B cell (primary cell): Measurements from ENCODE around the gene DACT3. TPM values are rescaled to one million over a fixed set of nuclear protein-coding genes. Genes with fewer than 3 reads are reported as not detected.
A peak's percentile ranks its signal among the peaks of the same experiment; 100 is the strongest.
"Not testable (repeated sequence)": the region's sequence is repeated elsewhere in the genome, so short reads cannot be mapped to it uniquely, and the experiment has no call there.

Source experiments
- ATAC-seq: fragments of 200-7000 bp; cut with Tn5 transposase; one replicate; pipeline ENCODE4 v1.10.0; 2021; ENCODE audit warnings: low read depth, mild to moderate bottlenecking, moderate number of reproducible peaks, moderate library complexity
- CTCF ChIA-PET: fragments of 350-600 bp; sonication (Branson Sonifier 250); formaldehyde crosslinking; loops from one replicate; lab custom pipeline; 2021; ENCODE audit warnings: antibody characterized with exemption, inconsistent platforms; lab: Charles Lee
- POLR2A ChIA-PET: fragments of 350-600 bp; sonication (Branson Sonifier 250); formaldehyde crosslinking; loops from one replicate; lab custom pipeline; 2021; ENCODE audit warnings: antibody characterized with exemption; lab: Charles Lee
- DNase-seq: peaks from one replicate; pipeline ENCODE4 v3.0.0; 2013
- H2AFZ ChIP-seq: 2 replicates; pipeline ENCODE4 v1.6.1; 2012; ENCODE audit warnings: mild to moderate bottlenecking, low read depth, low read length; ENCODE audit not compliant: insufficient read depth, poor library complexity, severe bottlenecking
- H3K27ac ChIP-seq, 2 donors: 1 replicate in 1 of 2; 2 replicates in 1 of 2; pipeline ENCODE4 v1.5.1; 2012 to 2013; ENCODE audit warnings: low read length in 2 of 2, mild to moderate bottlenecking in 2 of 2, moderate library complexity in 1 of 2
- H3K27me3 ChIP-seq, 4 experiments: fragments of 200-600 bp in 1 of 4; sonication (generic) in 1 of 4; replicated peaks in 1 of 4; 1 replicate in 2 of 4; 2 replicates in 2 of 4; pipeline versions ENCODE4 v1.6.1 to v1.7.0; 2013 to 2016; ENCODE audit warnings: low read length in 3 of 4, mild to moderate bottlenecking in 2 of 4, mixed read lengths in 1 of 4, moderate library complexity in 1 of 4; ENCODE audit not compliant: insufficient read depth in 4 of 4, control insufficient read depth in 3 of 4; ENCODE audit errors: control extremely low read depth in 1 of 4
- H3K36me3 ChIP-seq, 2 experiments: replicated peaks in 1 of 2; 1 replicate in 1 of 2; 2 replicates in 1 of 2; pipeline versions ENCODE4 v1.6.1 to v1.7.1; 2013; ENCODE audit warnings: low read length in 1 of 2; ENCODE audit not compliant: insufficient read depth in 2 of 2, control insufficient read depth in 1 of 2; ENCODE audit errors: control extremely low read depth in 1 of 2, extremely low read depth in 1 of 2
- H3K4me1 ChIP-seq, 2 donors: fragments of 200-600 bp in 1 of 2; sonication (generic) in 1 of 2; 1 replicate in 1 of 2; 2 replicates in 1 of 2; pipeline versions ENCODE4 v1.5.1 to v1.6.1; 2013 to 2017; ENCODE audit warnings: low read length in 2 of 2; ENCODE audit not compliant: control insufficient read depth in 2 of 2, insufficient read depth in 2 of 2
- H3K4me2 ChIP-seq: replicated peaks from 2 replicates; pipeline ENCODE3; 2012; ENCODE audit warnings: mild to moderate bottlenecking, low read depth, low read length; ENCODE audit not compliant: poor library complexity, severe bottlenecking
- H3K4me3 ChIP-seq, 5 experiments: fragments of 200-600 bp in 1 of 5; sonication (generic) in 1 of 5; 1 replicate in 3 of 5; 2 replicates in 2 of 5; pipeline versions ENCODE4 v1.5.1 to v1.7.0; 2011 to 2016; ENCODE audit warnings: low read length in 4 of 5, mild to moderate bottlenecking in 4 of 5, low read depth in 2 of 5, control low read depth in 1 of 5, moderate library complexity in 1 of 5; ENCODE audit not compliant: insufficient read depth in 1 of 5; ENCODE audit errors: control extremely low read depth in 1 of 5, extremely low read depth in 1 of 5
- H3K79me2 ChIP-seq: fragments of 200-600 bp; sonication (generic); one replicate; pipeline ENCODE4 v1.6.0; 2016; ENCODE audit warnings: low read length; ENCODE audit not compliant: control insufficient read depth, insufficient read depth
- H3K9ac ChIP-seq: fragments of 200-600 bp; sonication (generic); 2 replicates; pipeline ENCODE4 v1.6.1; 2017; ENCODE audit warnings: mild to moderate bottlenecking, low read length, moderate library complexity
- H3K9me3 ChIP-seq, 3 donors: one replicate each; pipeline versions ENCODE4 v1.6.1 to v1.7.1; 2013; ENCODE audit warnings: low read length in 2 of 3; ENCODE audit not compliant: control insufficient read depth in 2 of 3, insufficient read depth in 1 of 3; ENCODE audit errors: control extremely low read depth in 1 of 3
- H4K20me1 ChIP-seq: 2 replicates; pipeline ENCODE4 v1.6.0; 2012; ENCODE audit warnings: mild to moderate bottlenecking, low read length; ENCODE audit not compliant: insufficient read depth, control insufficient read depth, poor library complexity, severe bottlenecking
- H3K27ac Mint-ChIP-seq: one replicate; pipeline ENCODE4 v1.8.0; 2021; ENCODE audit warnings: mixed read lengths
- H3K27me3 Mint-ChIP-seq: one replicate; pipeline ENCODE4 v1.8.0; 2021; ENCODE audit warnings: mixed read lengths
- H3K4me1 Mint-ChIP-seq: one replicate; pipeline ENCODE4 v1.8.0; 2021; ENCODE audit warnings: mixed read lengths
- H3K4me3 Mint-ChIP-seq: one replicate; pipeline ENCODE4 v1.8.0; 2021; ENCODE audit warnings: mixed read lengths
- H3K9me3 Mint-ChIP-seq: one replicate; pipeline ENCODE4 v1.8.0; 2022; ENCODE audit warnings: mixed read lengths; ENCODE audit not compliant: insufficient read depth
- EZH2 ChIP-seq: IDR thresholded peaks from 2 replicates; pipeline ENCODE4 v1.6.1; 2012; ENCODE audit warnings: borderline replicate concordance, low read depth, mild to moderate bottlenecking, moderate library complexity, low read length; ENCODE audit not compliant: insufficient read depth, poor library complexity, severe bottlenecking
- WGBS: methylation state at CpG from one replicate; pipeline ENCODE4 v1.1.5; 2013; ENCODE audit warnings: missing lambda C conversion rate; ENCODE audit not compliant: insufficient coverage; 5-methylcytosine and 5-hydroxymethylcytosine counted together
- intact Hi-C: fragments of 100-400 bp; cut with micrococcal nuclease; formaldehyde crosslinking; loops from one replicate; pipeline ENCODE4 v1.10.0; 2022
- polyA plus RNA-seq: library from polyadenylated mRNA; depleted of rRNA; stranded (reverse); fragments of >200 nt; gene quantifications from 2 replicates; pipeline ENCODE4 v1.2.3, GENCODE V29; 2012
- total RNA-seq, 2 donors: library from RNA; stranded (reverse); fragments of 120-200 nt in 1 of 2; gene quantifications; 1 replicate in 1 of 2; 2 replicates in 1 of 2; pipeline versions ENCODE4 v1.2.3 to v1.2.4, GENCODE V29; 2013 to 2022
- TF ChIP-seq, protein P1 (sequence below): fragments of 200-600 bp; IDR thresholded peaks from one replicate; pipeline ENCODE4 v1.8.0; 2022; ENCODE audit warnings: antibody characterized with exemption, mild to moderate bottlenecking

The DACT3 gene
- total and polyA plus RNA-seq, 2 donors (not counting 1 experiment from before 2014, with no cell fraction given), result 0.03 to 0.15 TPM

DNA sequence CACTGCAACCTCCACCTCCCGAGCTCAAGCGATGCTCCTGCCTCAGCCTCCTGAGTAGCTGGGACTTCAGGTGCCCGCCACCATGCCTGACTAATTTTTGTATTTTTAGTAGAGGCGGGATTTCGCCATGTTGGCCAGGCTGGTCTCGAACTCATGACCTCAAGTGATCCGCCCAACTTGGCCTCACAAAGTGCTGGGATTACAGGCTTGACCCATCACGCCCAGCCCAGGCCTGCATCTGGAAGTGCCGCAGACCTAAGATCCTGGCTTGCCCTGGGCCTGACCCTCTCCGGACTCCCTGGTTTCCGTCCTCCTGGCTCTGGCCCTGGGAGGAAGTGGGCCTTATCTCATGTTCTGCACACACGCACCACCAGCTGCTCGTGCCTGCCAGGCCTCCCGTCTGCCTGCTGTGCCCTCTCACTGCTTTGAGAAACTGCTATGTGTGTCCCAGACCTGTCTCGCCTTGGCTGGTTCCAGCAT lies 31.4 kb downstream of the DACT3 start:
- 79% methylated on average over 13 of the region's 15 CpGs for WGBS

DNA sequence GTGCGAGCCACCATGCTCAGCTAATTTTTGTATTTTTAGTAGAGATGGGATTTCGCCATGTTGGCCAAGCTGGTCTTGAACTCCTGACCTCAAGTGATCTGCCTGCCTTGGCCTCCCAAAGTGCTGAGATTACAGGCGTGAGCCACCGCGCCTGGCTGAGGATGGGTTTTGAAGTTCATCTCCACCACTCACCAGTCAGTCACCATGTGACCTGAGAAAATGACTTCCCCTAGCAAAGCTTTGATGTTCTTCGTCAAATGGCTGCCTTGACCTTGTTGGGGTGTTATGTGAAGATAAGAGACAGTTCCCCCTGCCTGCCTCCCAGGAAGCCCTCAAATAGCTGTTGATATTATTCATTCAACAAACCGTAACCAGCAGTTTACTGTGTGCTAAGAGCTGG lies 32.0 kb downstream of the DACT3 start:
- CTCF ChIA-PET, result interaction anchor here (0.8 to 2.9 kb wide), 2 partner anchors 15 to 32 kb away, joined by 4 to 13 read pairs; partner anchors contain the start of gene DACT3
- H4K20me1 ChIP-seq, H3K27me3 Mint-ChIP-seq, intact Hi-C loops, H3K9me3 Mint-ChIP-seq, DNase-seq, H3K9ac ChIP-seq, H3K27ac Mint-ChIP-seq, H3K4me3 ChIP-seq, H2AFZ ChIP-seq, H3K9me3 ChIP-seq, H3K4me3 Mint-ChIP-seq, H3K4me2 ChIP-seq, H3K79me2 ChIP-seq, H3K27ac ChIP-seq, H3K36me3 ChIP-seq, ATAC-seq: not testable (repeated sequence)
- WGBS, result no CpG with 5 or more reads among the region's 7 CpGs
- POLR2A ChIA-PET, result interaction anchor here (0.9 kb wide), 1 partner anchor 10 kb away, joined by 3 read pairs; no protein-coding TSS in a partner anchor
- peaks cover 0 to 10% (median 2%) of the 10 kb centered on the region in 4 experiments for H3K27me3 ChIP-seq
- peaks cover 42% of the 10 kb centered on the region for H3K4me1 Mint-ChIP-seq
- H3K4me1 ChIP-seq, result peaks cover 27 to 34% of the 10 kb centered on the region in 2 donors

More for the DNA sequence above, 31.4 kb downstream of the DACT3 start:
- Histone ChIP-seq H4K20me1 (no peaks in the 10 kb centered on the region), H3K36me3 (no peaks in the 10 kb centered on the region), H3K79me2 (no peaks in the 10 kb centered on the region), H3K9ac (no peak overlapping the region), H2AFZ (no peak overlapping the region), H3K4me3 (no peak overlapping the region), H3K9me3 (peaks cover 0 to 5% (median 0%) of the 10 kb centered on the region in 3 donors), H3K4me2 (no peak overlapping the region), H3K27ac (no peak overlapping the region), H3K4me1 (peaks cover 24 to 33% of the 10 kb centered on the region in 2 donors), H3K27me3 (peaks cover 0 to 10% (median 2%) of the 10 kb centered on the region in 4 experiments)
- ATAC-seq, result no peak
- H3K9me3 Mint-ChIP-seq, result no peaks in the 10 kb centered on the region
- H3K27me3 Mint-ChIP-seq, result peaks cover 7% of the 10 kb centered on the region
- POLR2A ChIA-PET, result interaction anchor here (0.9 to 1.1 kb wide), 2 partner anchors 10 to 11 kb away, joined by 3 read pairs; no protein-coding TSS in a partner anchor
- intact Hi-C loops, result no loop called here
- CTCF ChIA-PET, result interaction anchor here (0.8 to 2.9 kb wide), 2 partner anchors 15 to 32 kb away, joined by 4 to 13 read pairs; partner anchors contain the start of gene DACT3
- no peak overlapping the region for H3K27ac Mint-ChIP-seq
- peak; percentile 34 for DNase-seq
- TF ChIP-seq, protein P1, sequence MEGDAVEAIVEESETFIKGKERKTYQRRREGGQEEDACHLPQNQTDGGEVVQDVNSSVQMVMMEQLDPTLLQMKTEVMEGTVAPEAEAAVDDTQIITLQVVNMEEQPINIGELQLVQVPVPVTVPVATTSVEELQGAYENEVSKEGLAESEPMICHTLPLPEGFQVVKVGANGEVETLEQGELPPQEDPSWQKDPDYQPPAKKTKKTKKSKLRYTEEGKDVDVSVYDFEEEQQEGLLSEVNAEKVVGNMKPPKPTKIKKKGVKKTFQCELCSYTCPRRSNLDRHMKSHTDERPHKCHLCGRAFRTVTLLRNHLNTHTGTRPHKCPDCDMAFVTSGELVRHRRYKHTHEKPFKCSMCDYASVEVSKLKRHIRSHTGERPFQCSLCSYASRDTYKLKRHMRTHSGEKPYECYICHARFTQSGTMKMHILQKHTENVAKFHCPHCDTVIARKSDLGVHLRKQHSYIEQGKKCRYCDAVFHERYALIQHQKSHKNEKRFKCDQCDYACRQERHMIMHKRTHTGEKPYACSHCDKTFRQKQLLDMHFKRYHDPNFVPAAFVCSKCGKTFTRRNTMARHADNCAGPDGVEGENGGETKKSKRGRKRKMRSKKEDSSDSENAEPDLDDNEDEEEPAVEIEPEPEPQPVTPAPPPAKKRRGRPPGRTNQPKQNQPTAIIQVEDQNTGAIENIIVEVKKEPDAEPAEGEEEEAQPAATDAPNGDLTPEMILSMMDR, result no peak
- TF ChIP-seq EZH2, result no peak
- no peak overlapping the region for H3K4me3 Mint-ChIP-seq
- H3K4me1 Mint-ChIP-seq, result peaks cover 43% of the 10 kb centered on the region
